Panc1 (cell line): Measurements from ENCODE around the gene CBX2. TPM values are rescaled to one million over a fixed set of nuclear protein-coding genes. Genes with fewer than 3 reads are reported as not detected.

Experiments
- ATAC-seq: fragments of 200-7000 bp; cut with Tn5 transposase; 2 replicates; pipeline ENCODE4 v1.9.1; 2020; ENCODE audit warnings: mild to moderate bottlenecking, moderate library complexity
- BruUV-seq: library from RNA; stranded (reverse); fragments of 400-500 nt; replicated peaks from 2 replicates; lab custom pipeline; 2021; lab: Mats Ljungman, UMichigan
- CTCF ChIA-PET: fragments of 300-600 bp; sonication (Branson Sonifier 250); formaldehyde crosslinking; loops from one replicate; lab custom pipeline; 2022; ENCODE audit warnings: antibody characterized with exemption; lab: Charles Lee
- POLR2A ChIA-PET: fragments of 300-600 bp; sonication (Branson Sonifier 250); formaldehyde crosslinking; loops from one replicate; lab custom pipeline; 2022; ENCODE audit warnings: antibody characterized with exemption; lab: Charles Lee
- DNase-seq: peaks from one replicate; pipeline ENCODE4 v3.0.0-alpha.2; 2010; ENCODE audit warnings: low read depth, low spot score
- H3K27ac ChIP-seq: 2 replicates; pipeline ENCODE4 v1.5.1; 2011; ENCODE audit warnings: mild to moderate bottlenecking, low read length, inconsistent platforms
- H3K27me3 ChIP-seq: fragments of 200-500 bp; sonication (Bioruptor generic); 2 replicates; pipeline ENCODE4 v1.6.0; 2014; ENCODE audit warnings: low read length, inconsistent platforms; ENCODE audit not compliant: control insufficient read depth, insufficient read depth
- H3K36me3 ChIP-seq: fragments of 200-500 bp; sonication (Bioruptor generic); 2 replicates; pipeline ENCODE4 v1.5.1; 2014; ENCODE audit warnings: inconsistent platforms, mild to moderate bottlenecking, low read length, moderate library complexity; ENCODE audit not compliant: control insufficient read depth, insufficient read depth
- H3K4me1 ChIP-seq: 2 replicates; pipeline ENCODE4 v1.5.1; 2011; ENCODE audit warnings: inconsistent platforms, mild to moderate bottlenecking, low read length, moderate library complexity; ENCODE audit not compliant: control insufficient read depth, insufficient read depth
- H3K4me3 ChIP-seq, 2 experiments: 2 replicates each; pipeline ENCODE4 v1.5.1; 2011 to 2012; ENCODE audit warnings: low read depth in 2 of 2, low read length in 2 of 2, mild to moderate bottlenecking in 2 of 2, inconsistent platforms in 1 of 2, moderate library complexity in 1 of 2
- H3K9me3 ChIP-seq: fragments of 200-500 bp; sonication (Bioruptor generic); 2 replicates; pipeline ENCODE4 v1.5.1; 2014; ENCODE audit warnings: low read depth, mild to moderate bottlenecking, inconsistent platforms, low read length, moderate library complexity; ENCODE audit not compliant: control insufficient read depth, insufficient read depth
- POLR2AphosphoS5 ChIP-seq: IDR thresholded peaks from 2 replicates; pipeline ENCODE4 v1.6.1; 2012; ENCODE audit warnings: mild to moderate bottlenecking, low read depth, low read length, moderate library complexity
- SIN3A ChIP-seq: IDR thresholded peaks from 2 replicates; pipeline ENCODE4 v1.6.1; 2012; ENCODE audit warnings: low read depth, mild to moderate bottlenecking, low read length, moderate library complexity, borderline replicate concordance; ENCODE audit not compliant: insufficient read depth
- TCF7L2 ChIP-seq: IDR thresholded peaks from 2 replicates; pipeline ENCODE4 v1.6.1; 2011; ENCODE audit warnings: mild to moderate bottlenecking, low read depth, low read length, inconsistent platforms
- in situ Hi-C: cut with HindIII; loops from 2 replicates; pipeline ENCODE4 v1.10.0; 2016; ENCODE audit warnings: low sequenced_read_pairs, low pct_unique_long_range_greater_than_20kb
- intact Hi-C: fragments of 100-400 bp; cut with micrococcal nuclease; formaldehyde crosslinking; loops from one replicate; pipeline ENCODE4 v1.10.0; 2022; ENCODE audit not compliant: unreplicated experiment
- total RNA-seq: library from RNA; stranded (reverse); gene quantifications from one replicate; pipeline ENCODE4 v1.2.1, GENCODE V29; 2021; ENCODE audit not compliant: unreplicated experiment
- TF ChIP-seq, protein P1 (sequence below): fragments of 450-650 bp; IDR thresholded peaks from 2 replicates; pipeline ENCODE4 v1.5.1; 2017; ENCODE audit warnings: mild to moderate bottlenecking
- TF ChIP-seq, protein P2 (sequence below), 2 experiments: IDR thresholded peaks; 2 replicates each; pipeline ENCODE4 v1.6.1; 2011 to 2012; ENCODE audit warnings: low read depth in 2 of 2, control low read depth in 1 of 2, low read length in 1 of 2, mild to moderate bottlenecking in 1 of 2, moderate library complexity in 1 of 2; ENCODE audit not compliant: insufficient read depth in 1 of 2

The CBX2 gene
- total RNA-seq, 1 experiment from 2014 or later = 9.0 TPM

DNA sequence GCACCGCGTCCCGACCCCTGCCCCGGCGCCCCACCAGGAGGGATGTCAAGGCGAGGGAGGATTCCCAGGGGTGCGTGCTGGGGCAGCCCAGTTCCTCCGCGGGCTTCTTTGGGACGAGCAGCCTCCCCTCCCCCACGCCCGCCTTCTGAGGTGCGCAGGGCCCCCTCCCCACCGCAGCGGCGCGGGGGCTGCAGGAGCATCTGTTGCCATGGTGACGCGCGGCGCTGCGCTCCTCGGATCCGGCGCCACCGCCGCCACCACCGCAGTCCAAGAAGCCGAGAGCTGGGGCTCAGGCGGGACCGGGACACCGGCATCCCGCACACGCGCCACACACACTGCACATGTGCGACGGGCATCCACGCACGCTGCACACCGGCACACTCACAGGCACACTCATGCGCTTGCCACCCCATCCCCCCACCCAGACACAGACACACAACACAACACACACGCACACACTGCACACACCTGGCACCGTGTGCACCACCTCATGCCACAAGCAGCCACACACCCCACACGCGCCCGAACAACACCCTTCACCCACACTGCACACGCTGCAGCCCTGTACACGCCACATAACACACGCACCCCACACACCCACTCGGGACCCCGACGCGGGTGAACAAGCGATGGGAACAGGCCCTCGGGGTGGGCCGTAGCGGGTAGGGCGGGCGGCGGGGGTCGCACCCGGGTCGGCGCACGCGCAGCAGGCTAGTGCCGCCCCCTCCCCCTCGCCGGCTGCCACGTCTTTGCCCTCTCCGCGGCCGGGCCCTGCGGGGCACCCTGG lies 30.2 kb upstream of the CBX2 start:
- in situ Hi-C loops (no loop called here), intact Hi-C loops (loop anchor here (10.0 kb wide), 1 partner anchor 87 kb away; the partner anchor contains the start of gene CBX4)
- Histone ChIP-seq H3K4me3 (peak overlapping the region in 1 of 2 experiments; percentile 0; a peak in 1 of 4 replicates), H3K27me3 (0 out of 2 replicates have a peak, but pooled peaks cover 3% of the 10 kb centered on the region), H3K36me3 (no peaks in the 10 kb centered on the region), H3K27ac (no peak overlapping the region), H3K9me3 (no peaks in the 10 kb centered on the region), H3K4me1 (peaks cover 8% of the 10 kb centered on the region; the same call in 1 of the 2 replicates)
- TF ChIP-seq POLR2AphosphoS5 (no peak), TCF7L2 (no peak), SIN3A (no peak)
- TF ChIP-seq, protein P1, sequence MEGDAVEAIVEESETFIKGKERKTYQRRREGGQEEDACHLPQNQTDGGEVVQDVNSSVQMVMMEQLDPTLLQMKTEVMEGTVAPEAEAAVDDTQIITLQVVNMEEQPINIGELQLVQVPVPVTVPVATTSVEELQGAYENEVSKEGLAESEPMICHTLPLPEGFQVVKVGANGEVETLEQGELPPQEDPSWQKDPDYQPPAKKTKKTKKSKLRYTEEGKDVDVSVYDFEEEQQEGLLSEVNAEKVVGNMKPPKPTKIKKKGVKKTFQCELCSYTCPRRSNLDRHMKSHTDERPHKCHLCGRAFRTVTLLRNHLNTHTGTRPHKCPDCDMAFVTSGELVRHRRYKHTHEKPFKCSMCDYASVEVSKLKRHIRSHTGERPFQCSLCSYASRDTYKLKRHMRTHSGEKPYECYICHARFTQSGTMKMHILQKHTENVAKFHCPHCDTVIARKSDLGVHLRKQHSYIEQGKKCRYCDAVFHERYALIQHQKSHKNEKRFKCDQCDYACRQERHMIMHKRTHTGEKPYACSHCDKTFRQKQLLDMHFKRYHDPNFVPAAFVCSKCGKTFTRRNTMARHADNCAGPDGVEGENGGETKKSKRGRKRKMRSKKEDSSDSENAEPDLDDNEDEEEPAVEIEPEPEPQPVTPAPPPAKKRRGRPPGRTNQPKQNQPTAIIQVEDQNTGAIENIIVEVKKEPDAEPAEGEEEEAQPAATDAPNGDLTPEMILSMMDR = no peak
- TF ChIP-seq, protein P2, sequence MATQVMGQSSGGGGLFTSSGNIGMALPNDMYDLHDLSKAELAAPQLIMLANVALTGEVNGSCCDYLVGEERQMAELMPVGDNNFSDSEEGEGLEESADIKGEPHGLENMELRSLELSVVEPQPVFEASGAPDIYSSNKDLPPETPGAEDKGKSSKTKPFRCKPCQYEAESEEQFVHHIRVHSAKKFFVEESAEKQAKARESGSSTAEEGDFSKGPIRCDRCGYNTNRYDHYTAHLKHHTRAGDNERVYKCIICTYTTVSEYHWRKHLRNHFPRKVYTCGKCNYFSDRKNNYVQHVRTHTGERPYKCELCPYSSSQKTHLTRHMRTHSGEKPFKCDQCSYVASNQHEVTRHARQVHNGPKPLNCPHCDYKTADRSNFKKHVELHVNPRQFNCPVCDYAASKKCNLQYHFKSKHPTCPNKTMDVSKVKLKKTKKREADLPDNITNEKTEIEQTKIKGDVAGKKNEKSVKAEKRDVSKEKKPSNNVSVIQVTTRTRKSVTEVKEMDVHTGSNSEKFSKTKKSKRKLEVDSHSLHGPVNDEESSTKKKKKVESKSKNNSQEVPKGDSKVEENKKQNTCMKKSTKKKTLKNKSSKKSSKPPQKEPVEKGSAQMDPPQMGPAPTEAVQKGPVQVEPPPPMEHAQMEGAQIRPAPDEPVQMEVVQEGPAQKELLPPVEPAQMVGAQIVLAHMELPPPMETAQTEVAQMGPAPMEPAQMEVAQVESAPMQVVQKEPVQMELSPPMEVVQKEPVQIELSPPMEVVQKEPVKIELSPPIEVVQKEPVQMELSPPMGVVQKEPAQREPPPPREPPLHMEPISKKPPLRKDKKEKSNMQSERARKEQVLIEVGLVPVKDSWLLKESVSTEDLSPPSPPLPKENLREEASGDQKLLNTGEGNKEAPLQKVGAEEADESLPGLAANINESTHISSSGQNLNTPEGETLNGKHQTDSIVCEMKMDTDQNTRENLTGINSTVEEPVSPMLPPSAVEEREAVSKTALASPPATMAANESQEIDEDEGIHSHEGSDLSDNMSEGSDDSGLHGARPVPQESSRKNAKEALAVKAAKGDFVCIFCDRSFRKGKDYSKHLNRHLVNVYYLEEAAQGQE (IDR thresholded peaks at IDR 0.05; ENCODE audit: insufficient read depth in 1 of 2, low read depth in 2 of 2, low read length in 1 of 2) = no peak
- ATAC-seq (no peak), DNase-seq (no peak)
- ChIA-PET CTCF (interaction anchor here (0.6 kb wide), 1 partner anchor 305 kb away, joined by 5 read pairs; no protein-coding TSS in a partner anchor), POLR2A (no interaction called here)
- no TSS peak for BruUV-seq

DNA sequence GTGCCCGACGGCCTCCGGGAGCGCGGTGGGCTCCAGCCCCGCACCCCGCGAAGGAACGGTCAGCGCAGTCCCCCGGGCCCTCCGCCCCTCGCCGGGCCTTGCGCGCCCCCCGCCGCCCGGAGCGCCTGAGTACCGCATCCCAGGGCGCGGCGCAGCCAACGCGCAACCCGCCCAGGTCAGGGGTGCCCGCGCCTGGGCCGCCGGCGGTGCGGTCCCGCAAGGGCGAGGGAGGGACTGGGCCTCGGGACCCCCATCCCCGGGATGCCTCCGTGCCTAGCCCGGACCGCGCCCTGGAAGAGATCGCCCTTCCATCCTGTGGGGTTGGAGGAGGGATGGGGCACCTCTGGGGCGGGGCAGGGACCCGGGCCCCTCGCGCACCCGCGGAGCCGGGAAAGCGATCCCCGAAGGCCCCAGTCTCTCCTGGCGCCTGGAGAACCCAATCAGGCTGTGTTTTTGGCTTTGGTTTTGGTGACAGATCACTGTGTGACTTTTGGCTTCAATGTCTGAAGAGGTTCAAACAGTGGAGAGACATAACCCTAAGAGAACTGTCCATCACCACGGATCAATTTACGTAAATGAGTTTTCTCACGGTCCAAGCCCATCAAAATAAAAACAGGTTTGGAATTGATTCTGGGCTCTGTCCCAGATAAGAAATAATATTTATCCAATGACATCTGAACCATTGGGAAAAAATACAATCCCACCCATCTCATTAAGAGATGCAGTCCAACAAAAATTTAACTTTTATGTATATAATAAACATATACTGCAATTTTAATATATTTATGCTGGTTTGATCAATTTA lies 29.5 kb upstream of the CBX2 start:
- Histone ChIP-seq H3K9me3 (no peaks in the 10 kb centered on the region), H3K4me3 (peak overlapping the region in 1 of 2 experiments; percentile 0; a peak in 1 of 4 replicates), H3K27ac (no peak overlapping the region), H3K36me3 (no peaks in the 10 kb centered on the region), H3K27me3 (0 out of 2 replicates have a peak, but pooled peaks cover 3% of the 10 kb centered on the region), H3K4me1 (peaks cover 8% of the 10 kb centered on the region; the same call in 1 of the 2 replicates)
- DNase-seq = no peak
- intact Hi-C loops (loop anchor here (10.0 kb wide), 1 partner anchor 86 kb away; the partner anchor contains the start of gene CBX4), in situ Hi-C loops (no loop called here)
- TF ChIP-seq TCF7L2 (no peak), SIN3A (no peak), POLR2AphosphoS5 (no peak)
- TF ChIP-seq, protein P2 (IDR thresholded peaks at IDR 0.05; ENCODE audit: insufficient read depth in 1 of 2, low read depth in 2 of 2, low read length in 1 of 2) = no peak
- TF ChIP-seq, protein P1 = no peak
- no TSS peak for BruUV-seq
- ATAC-seq = no peak
- ChIA-PET CTCF (no interaction called here), POLR2A (no interaction called here)
